Heart left ventricle (tissue), 13 donors: Measurements from ENCODE around the gene ARID3A.

Experiments used
- POLR2A ChIP-seq, 2 donors: fragments of 450-650 bp; IDR thresholded peaks; one replicate each; pipeline ENCODE4 v1.6.1; 2017; ENCODE audit warnings: antibody characterized with exemption in 2 of 2, mild to moderate bottlenecking in 2 of 2, moderate library complexity in 2 of 2
- TF ChIP-seq, protein P1 (sequence below), 12 donors: fragments of 200-600 bp; sonication (generic) in 4 of 12; IDR thresholded peaks; one replicate each; pipeline versions ENCODE4 v1.5.0 to v1.8.0; 2018 to 2022; ENCODE audit warnings: antibody characterized with exemption in 12 of 12, mild to moderate bottlenecking in 5 of 12
- donor health status: ischemic (EF 13 %, LVEDD 7.1; RV severe dilation, severe dysfunction).
- donor health status: DM: no; HTN: yes; CAD: no.
- donor health status: DM: no; HTN: no; CAD: no.
- donor health status: ischemic (EF 25% LVEDD 6.9; RV normal size, moderate dysfunction).
- donor health status: ischemic (EF 25% LVEDD 5.7; RV mildly dilated, moderate dysfunction).
- donor health status: ischemic (EF 35%, LVEDD 5.7; RV mildly dilated, moderate dysfunction).
- donor health status: nonischemic (EF 11% LVEDD 7.7; RV severe dilation, severe dysfunction).
- donor health status: DM: yes; HTN: yes; CAD: no.
- donor health status: PGD.
- donor health status: ischemic (EF 29% LVEDD 5.4; RV normal size, mild dysfunction).
- donor health status: nonischemic (EF 23%, LVEDD 6.1; RV moderate dilation, normal function).

DNA sequence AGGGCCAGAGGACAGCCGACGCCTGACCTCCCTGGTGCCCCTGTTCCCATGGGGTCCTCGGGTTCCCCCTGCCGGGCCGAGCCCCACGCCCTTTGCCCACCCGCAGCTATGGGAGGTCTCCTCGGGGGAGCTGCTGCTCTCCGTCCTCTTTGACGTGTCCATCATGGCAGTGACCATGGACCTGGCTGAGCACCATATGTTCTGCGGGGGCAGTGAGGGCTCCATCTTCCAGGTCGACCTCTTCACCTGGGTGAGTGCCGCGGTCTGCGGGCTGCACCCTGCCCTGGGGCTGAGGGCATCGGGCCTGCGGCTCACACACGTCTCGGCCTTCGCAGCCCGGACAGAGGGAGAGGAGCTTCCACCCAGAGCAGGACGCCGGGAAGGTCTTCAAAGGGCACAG is 64.9 kb downstream of the ARID3A start:
- TF ChIP-seq, protein P1, sequence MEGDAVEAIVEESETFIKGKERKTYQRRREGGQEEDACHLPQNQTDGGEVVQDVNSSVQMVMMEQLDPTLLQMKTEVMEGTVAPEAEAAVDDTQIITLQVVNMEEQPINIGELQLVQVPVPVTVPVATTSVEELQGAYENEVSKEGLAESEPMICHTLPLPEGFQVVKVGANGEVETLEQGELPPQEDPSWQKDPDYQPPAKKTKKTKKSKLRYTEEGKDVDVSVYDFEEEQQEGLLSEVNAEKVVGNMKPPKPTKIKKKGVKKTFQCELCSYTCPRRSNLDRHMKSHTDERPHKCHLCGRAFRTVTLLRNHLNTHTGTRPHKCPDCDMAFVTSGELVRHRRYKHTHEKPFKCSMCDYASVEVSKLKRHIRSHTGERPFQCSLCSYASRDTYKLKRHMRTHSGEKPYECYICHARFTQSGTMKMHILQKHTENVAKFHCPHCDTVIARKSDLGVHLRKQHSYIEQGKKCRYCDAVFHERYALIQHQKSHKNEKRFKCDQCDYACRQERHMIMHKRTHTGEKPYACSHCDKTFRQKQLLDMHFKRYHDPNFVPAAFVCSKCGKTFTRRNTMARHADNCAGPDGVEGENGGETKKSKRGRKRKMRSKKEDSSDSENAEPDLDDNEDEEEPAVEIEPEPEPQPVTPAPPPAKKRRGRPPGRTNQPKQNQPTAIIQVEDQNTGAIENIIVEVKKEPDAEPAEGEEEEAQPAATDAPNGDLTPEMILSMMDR (IDR thresholded peaks at IDR 0.05), result no peak
- no peak for TF ChIP-seq POLR2A (IDR thresholded peaks at IDR 0.05)
